AG09309 (cell line): ENCODE measurements around the gene PBX4.

ENCODE experiments used
- DNase-seq: peaks from one replicate; pipeline ENCODE4 v3.0.0-alpha.2; 2010; ENCODE audit warnings: low read depth
- H3K4me3 ChIP-seq: 2 replicates; pipeline ENCODE4 v1.5.1; 2011; ENCODE audit warnings: mild to moderate bottlenecking, low read depth, low read length, moderate library complexity; ENCODE audit not compliant: control insufficient read depth
- CTCF ChIP-seq: IDR thresholded peaks from 2 replicates; pipeline ENCODE4 v1.5.1; 2011; ENCODE audit warnings: mild to moderate bottlenecking, low read depth, low read length, inconsistent platforms; ENCODE audit not compliant: insufficient read depth, control insufficient read depth; ENCODE audit errors: missing control alignments

Gene PBX4

DNA sequence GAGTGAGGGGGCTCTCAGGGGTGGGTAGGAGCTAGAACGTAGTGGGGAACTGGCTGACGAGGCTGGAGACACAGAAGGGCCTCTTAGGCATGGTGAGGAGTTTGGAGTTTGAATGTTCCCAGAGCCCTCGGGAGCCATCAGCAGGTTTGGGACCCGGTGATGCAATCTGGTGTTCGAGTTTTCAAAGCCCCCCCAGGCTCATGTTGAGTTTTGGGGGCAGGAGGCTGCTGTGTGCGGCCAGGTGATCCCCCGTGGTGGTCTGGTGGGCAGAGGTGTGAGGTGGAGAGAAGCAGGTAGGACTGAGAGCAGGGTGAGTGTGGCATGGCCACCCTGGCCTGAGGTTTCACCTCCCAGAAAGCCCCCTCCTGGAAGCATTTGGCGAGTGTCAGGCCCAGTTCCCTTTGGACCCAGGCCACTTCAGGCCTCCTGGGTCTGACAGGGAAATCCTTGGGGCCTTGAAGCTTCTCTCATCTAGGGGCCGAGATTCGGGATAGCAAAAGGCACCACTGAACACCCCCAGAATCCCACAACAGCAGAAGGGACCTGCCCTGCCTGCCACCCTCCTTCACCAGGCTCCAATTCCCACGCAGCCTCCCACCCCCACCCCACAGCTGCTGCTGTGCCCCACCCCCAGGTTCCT lies 88.6 kb downstream of the PBX4 start:
- TF ChIP-seq CTCF: no peak
- H3K4me3 ChIP-seq: no peak overlapping the region
- DNase-seq: no peak

- DNase-seq: no peak
- H3K4me3 ChIP-seq: no peak within 1 kb of the TSS
- TF ChIP-seq CTCF: no peak
Observed at GRCh38 chr19:19528721-19529490, 89.6 kb downstream of the PBX4 start, which contains the start of gene YJEFN3. TSS of gene YJEFN3 (plus strand) at chr19:19528911. CDS start at chr19:19528933, 22 bp downstream.

GRCh38 chr19:19527674-19528625 lies 90.5 kb downstream of the PBX4 start:
- no peak overlapping the region for H3K4me3 ChIP-seq
- no peak for DNase-seq
- TF ChIP-seq CTCF: no peak

DNA sequence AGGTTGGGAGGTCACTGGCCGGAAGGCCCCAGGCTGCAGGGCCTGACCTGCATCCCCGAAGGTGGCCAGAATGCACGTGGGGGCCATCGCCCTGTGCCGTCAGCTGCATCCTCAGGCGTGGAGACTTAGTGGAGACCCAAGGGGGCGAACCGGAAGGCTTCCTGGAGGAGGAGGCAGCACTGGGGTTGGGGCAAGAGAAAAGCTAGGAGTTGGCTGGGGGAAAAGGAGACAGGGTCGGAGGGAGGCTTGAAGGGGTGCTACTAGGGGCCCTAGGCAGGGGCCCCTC lies 91.2 kb downstream of the PBX4 start:
- no peak overlapping the region for H3K4me3 ChIP-seq
- no peak for TF ChIP-seq CTCF
- no peak for DNase-seq

DNA sequence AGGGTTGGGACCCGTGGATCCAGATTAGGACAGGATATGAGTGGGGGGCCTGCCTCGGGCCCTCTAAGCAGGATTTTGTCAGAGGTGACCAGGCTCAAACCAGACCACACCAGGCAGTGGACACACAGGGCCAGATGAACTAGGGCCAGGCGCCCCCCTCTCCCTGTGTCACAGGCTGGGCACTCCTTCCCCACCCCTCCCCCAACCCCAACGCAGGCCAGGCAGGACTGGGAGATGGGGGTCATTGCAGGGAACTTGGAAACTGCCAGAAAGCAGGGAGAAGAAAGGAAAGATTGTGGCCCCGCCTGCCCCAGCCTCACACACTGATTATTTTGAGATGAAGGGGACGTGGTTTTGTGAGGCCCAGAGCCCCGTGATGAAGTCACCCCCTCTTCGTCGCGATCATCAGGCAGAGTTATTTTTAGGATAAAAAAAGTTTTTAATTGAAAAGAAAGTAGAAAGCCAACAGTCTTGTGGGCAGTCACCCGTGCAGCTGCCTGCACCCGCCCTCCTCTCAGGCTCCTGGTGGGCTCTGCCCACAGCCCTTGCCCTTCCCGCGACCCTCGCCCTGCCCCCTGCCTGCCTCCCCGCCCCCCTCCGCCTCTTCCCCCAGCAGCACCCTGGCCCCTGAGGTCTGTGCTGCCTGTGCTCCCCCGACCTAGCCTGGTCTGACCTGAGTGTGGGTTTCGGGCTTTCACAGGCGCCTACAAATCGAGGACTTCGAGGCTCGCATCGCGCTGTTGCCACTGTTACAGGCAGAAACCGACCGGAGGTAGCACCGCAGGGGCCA lies 91.7 kb downstream of the PBX4 start:
- no peak for DNase-seq
- no peak for TF ChIP-seq CTCF
- H3K4me3 ChIP-seq: no peak overlapping the region
